Thoracic aorta (tissue), 2 donors: ENCODE results near the gene RNMT. TPM values are rescaled to one million over a fixed set of nuclear protein-coding genes. Genes with fewer than 3 reads are reported as not detected.

ENCODE experiments used
- ATAC-seq: fragments of 150-250 bp; one replicate; pipeline ENCODE4 v1.8.0; 2017; ENCODE audit warnings: low read depth; ENCODE audit not compliant: insufficient number of reproducible peaks, low FRiP score
- DNase-seq: peaks from one replicate; pipeline ENCODE4 v3.0.0-alpha.2; 2020; ENCODE audit warnings: low spot score
- H3K27ac ChIP-seq, 2 donors: fragments of 200-600 bp; sonication (generic); 1 replicate in 1 of 2; 2 replicates in 1 of 2; pipeline ENCODE4 v1.5.1; 2016; ENCODE audit warnings: mild to moderate bottlenecking in 2 of 2, moderate library complexity in 2 of 2
- H3K27me3 ChIP-seq: fragments of 200-600 bp; sonication (generic); replicated peaks from 2 replicates; pipeline ENCODE4 v1.6.0; 2016; ENCODE audit warnings: mild to moderate bottlenecking; ENCODE audit not compliant: insufficient read depth
- H3K36me3 ChIP-seq: fragments of 200-600 bp; sonication (generic); one replicate; pipeline ENCODE4 v1.5.1; 2016
- H3K4me1 ChIP-seq, 2 donors: fragments of 200-600 bp; sonication (generic); 1 replicate in 1 of 2; 2 replicates in 1 of 2; pipeline versions ENCODE4 v1.5.1 to v1.6.0; 2016; ENCODE audit warnings: low read depth in 2 of 2, mild to moderate bottlenecking in 1 of 2; ENCODE audit not compliant: control insufficient read depth in 1 of 2
- H3K4me3 ChIP-seq: fragments of 200-600 bp; sonication (generic); 2 replicates; pipeline ENCODE4 v1.5.1; 2016; ENCODE audit warnings: mild to moderate bottlenecking
- H3K9me3 ChIP-seq: fragments of 200-600 bp; sonication (generic); 2 replicates; pipeline ENCODE4 v1.5.1; 2016
- total RNA-seq, 2 donors: library from RNA; depleted of rRNA; stranded (reverse); fragments of >200 nt; gene quantifications; one replicate each; pipeline versions ENCODE4 v1.1.0 to v1.2.3, GENCODE V29; 2016
- TF ChIP-seq, protein P1 (sequence below): fragments of 200-600 bp; sonication (generic); IDR thresholded peaks from one replicate; pipeline ENCODE4 v1.5.1; 2019; ENCODE audit warnings: antibody characterized with exemption

RNMT gene
- total RNA-seq, 2 donors from 2014 or later: 19.0 to 27.6 TPM

DNA sequence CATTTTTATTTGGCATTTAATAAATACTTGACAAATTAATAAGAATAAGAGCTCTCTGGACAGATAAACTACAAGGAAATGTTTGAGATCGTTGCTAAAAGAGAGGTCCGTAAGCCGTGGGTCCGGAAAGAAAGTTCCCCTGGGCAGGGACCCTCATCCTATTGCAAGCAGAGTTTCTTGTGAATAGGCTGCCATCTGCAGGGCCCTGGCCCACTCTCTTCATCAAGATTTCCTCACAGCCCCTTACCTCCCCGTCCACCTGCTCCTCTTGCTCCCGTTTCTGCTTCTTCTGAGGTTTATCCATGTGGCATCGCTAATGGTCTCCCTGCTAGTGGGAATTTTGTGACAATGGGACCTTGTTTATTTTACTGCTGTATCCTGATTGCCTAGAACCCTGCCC lies 67.3 kb downstream of the RNMT start:
- H3K4me3 ChIP-seq: no peak overlapping the region
- TF ChIP-seq, protein P1, sequence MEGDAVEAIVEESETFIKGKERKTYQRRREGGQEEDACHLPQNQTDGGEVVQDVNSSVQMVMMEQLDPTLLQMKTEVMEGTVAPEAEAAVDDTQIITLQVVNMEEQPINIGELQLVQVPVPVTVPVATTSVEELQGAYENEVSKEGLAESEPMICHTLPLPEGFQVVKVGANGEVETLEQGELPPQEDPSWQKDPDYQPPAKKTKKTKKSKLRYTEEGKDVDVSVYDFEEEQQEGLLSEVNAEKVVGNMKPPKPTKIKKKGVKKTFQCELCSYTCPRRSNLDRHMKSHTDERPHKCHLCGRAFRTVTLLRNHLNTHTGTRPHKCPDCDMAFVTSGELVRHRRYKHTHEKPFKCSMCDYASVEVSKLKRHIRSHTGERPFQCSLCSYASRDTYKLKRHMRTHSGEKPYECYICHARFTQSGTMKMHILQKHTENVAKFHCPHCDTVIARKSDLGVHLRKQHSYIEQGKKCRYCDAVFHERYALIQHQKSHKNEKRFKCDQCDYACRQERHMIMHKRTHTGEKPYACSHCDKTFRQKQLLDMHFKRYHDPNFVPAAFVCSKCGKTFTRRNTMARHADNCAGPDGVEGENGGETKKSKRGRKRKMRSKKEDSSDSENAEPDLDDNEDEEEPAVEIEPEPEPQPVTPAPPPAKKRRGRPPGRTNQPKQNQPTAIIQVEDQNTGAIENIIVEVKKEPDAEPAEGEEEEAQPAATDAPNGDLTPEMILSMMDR: no peak
- H3K27ac ChIP-seq: no peak overlapping the region
- no peaks in the 10 kb centered on the region for H3K27me3 ChIP-seq
- ATAC-seq: no peak
- no peak for DNase-seq
- no peaks in the 10 kb centered on the region for H3K9me3 ChIP-seq
- H3K4me1 ChIP-seq: no peaks in the 10 kb centered on the region
- no peaks in the 10 kb centered on the region for H3K36me3 ChIP-seq

DNA sequence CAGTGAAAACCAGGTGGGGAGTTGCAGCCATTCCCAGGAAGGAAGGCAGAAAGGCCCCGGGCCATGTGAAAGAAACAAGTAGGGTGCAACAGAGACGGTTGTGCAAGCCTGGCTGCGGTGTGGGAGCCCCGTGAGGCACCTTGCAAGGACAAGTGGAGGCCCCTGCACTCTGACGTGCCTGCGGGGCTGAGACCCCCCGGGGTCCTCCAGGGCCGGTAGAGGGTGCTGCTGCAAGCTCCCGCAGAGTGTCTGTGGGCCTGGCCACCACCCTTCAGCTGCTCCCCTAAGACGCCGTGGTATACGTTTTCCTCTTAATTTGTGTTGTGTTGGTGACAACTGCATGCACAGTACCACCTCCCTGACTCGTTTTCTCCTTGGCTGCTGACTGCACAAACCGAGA lies 70.0 kb downstream of the RNMT start:
- Histone ChIP-seq H3K4me3 (no peak overlapping the region), H3K36me3 (no peaks in the 10 kb centered on the region), H3K9me3 (no peaks in the 10 kb centered on the region), H3K27ac (no peak overlapping the region), H3K4me1 (no peaks in the 10 kb centered on the region), H3K27me3 (no peaks in the 10 kb centered on the region)
- TF ChIP-seq, protein P1: no peak
- no peak for ATAC-seq
- no peak for DNase-seq

DNA sequence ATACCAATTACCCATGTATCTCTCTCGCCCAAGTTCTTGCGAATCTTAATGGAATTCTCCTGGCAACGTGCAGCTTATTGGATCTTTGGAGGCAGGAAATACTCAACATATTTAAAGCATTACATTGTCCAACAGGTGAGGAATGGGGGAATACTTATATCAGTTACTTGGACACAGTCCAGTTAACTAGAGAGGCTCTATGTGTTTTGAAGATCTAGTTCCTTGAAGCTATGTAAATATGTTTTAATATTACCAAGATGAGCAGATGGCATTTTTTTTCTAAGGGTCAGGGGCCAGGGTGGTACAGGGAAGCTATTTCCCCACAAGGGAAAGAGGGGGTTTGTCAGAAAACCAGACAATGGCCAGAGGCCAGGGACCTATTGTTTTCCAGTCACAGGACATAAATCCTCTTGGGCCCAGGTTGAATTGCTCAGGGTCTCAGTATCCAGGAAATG lies 70.7 kb downstream of the RNMT start:
- H3K27me3 ChIP-seq: no peaks in the 10 kb centered on the region
- no peaks in the 10 kb centered on the region for H3K9me3 ChIP-seq
- no peaks in the 10 kb centered on the region for H3K4me1 ChIP-seq
- no peak for ATAC-seq
- no peak for DNase-seq
- no peak overlapping the region for H3K4me3 ChIP-seq
- TF ChIP-seq, protein P1: no peak
- no peak overlapping the region for H3K27ac ChIP-seq
- no peaks in the 10 kb centered on the region for H3K36me3 ChIP-seq

DNA sequence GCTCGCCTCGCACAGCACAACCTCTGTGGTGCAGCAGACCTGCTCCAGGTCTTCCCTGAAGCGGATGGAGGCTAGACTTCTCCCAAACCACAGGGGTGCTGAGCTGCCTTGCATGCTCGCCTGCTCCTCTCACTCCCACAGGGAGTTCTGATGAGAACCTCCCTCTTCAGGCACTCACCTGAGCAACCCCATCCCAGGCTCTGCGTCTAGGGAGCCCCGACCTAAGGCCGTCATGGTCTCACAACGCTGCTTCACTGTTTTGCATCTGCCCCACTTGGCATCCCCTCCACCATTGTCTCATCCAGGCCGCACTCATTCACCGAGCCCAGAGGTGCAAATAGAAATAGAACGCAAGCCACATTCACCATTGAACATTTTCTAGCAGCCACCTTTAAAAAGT lies 72.9 kb downstream of the RNMT start:
- Histone ChIP-seq H3K4me1 (no peaks in the 10 kb centered on the region), H3K36me3 (no peaks in the 10 kb centered on the region), H3K27me3 (no peaks in the 10 kb centered on the region), H3K27ac (no peak overlapping the region), H3K4me3 (no peak overlapping the region), H3K9me3 (no peaks in the 10 kb centered on the region)
- no peak for DNase-seq
- TF ChIP-seq, protein P1: no peak
- no peak for ATAC-seq

DNA sequence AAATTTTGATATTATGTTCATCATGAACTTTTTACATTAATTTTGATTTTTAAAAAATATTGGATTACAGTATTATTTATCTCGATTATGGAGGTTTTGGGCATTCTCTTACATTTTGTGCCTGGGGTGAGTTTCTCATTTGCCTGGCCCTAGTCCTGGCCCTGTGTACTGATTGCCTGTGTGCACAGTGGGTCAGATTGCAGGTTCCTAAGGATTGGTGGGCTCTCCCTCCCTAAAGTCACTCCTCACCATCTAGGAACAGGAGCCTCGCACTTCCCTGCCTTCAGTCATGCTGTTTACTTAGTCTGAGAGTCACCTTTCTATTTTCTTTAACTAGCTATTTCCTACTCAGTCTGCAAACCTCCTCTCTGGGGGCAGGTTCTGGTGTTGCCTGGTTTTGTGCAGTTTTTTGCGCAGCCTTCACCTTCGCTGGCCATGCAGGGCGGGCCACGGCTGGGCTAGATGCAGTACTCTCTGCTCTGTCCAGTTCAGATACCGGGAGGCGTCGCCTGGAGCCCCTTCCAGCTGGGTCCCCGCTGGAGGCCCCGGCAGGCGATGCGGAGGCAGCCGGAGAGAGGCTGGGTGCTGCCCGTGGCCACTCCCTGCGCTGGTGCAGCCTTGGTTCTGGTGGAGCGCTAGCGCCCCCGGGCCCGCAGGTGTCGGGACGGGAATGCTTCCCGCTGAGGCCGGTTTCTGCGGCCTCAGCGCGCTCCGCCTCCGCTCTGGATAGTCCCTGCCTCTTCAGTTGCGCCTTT lies 74.2 kb downstream of the RNMT start:
- H3K4me3 ChIP-seq: peak overlapping the region; percentile 61
- H3K4me1 ChIP-seq: no peaks in the 10 kb centered on the region
- DNase-seq: peak; percentile 7
- no peaks in the 10 kb centered on the region for H3K9me3 ChIP-seq
- no peaks in the 10 kb centered on the region for H3K27me3 ChIP-seq
- H3K36me3 ChIP-seq: no peaks in the 10 kb centered on the region
- no peak for ATAC-seq
- no peak overlapping the region for H3K27ac ChIP-seq
- TF ChIP-seq, protein P1: peak; percentile 49
